ENCODE results near the gene VSIG4. TPM values are rescaled to one million over a fixed set of nuclear protein-coding genes. Genes with fewer than 3 reads are reported as not detected.
"Not testable (repeated sequence)": the region's sequence is repeated elsewhere in the genome, so short reads cannot be mapped to it uniquely, and the experiment has no call there.

VSIG4 gene
- total and polyA plus RNA-seq, 11 donors: 4.7 to 162 (median 27.5) TPM

DNA sequence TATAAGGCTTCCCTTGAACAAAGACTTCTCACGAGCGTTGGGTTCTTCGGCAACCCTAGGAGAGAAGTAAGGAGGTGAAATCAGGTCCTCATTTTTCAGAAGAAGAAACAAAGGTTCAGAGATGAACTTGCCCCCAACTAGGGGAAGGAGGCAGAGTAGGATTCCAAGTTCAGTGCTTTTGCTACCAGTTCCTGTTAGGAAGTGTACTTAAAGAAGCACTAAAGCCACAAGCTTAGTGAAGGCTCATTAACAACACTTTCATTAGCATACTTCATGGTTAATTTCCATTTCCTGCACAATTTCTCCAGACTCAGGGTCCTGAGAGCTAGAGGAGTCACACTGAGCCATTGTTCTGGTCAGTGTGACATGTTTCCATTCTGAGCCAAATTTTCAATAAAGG, 52.1 kb downstream of the VSIG4 start:
- intact Hi-C loops (cut with DNase I): loop anchor here in 9 of 10 donors (1.0 to 10.0 kb wide), 6 partner anchors 243 to 409 kb away; no protein-coding TSS in a partner anchor

DNA sequence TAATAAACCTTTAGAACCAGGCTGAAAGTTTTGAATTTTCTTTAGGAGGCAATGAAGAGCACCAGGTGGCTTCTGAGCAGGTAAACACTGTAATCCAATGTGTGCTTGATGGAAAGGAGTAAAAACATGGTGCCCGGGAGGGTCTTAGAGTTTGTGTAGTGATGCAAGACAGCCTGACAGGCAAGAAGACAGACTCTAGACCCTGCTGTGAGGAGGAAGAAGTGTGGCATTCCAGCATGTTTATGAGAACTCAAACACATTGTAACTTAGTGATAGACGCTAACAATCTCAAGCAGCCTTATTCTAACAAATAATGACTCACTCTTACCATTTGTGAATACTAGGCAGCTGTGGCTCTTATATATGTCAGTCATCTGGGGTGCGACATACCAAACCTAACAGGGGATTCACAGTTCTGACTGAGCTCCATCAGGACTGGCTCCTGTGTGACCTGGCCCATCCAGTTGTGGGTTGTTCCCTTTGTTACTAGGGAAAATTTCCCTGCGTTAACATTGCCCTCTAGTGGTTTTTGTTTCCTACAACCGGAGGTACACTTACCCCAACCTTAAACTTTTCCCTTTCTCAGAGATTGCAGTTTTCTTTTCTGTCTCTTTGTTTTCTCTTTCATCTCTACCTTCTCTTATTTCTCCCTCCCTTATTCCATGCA, 53.8 kb downstream of the VSIG4 start:
- H3K36me3 ChIP-seq: no peaks in the 10 kb centered on the region
- no peak for TF ChIP-seq POLR2A (IDR thresholded peaks at IDR 0.05)
- TF ChIP-seq, protein P1, sequence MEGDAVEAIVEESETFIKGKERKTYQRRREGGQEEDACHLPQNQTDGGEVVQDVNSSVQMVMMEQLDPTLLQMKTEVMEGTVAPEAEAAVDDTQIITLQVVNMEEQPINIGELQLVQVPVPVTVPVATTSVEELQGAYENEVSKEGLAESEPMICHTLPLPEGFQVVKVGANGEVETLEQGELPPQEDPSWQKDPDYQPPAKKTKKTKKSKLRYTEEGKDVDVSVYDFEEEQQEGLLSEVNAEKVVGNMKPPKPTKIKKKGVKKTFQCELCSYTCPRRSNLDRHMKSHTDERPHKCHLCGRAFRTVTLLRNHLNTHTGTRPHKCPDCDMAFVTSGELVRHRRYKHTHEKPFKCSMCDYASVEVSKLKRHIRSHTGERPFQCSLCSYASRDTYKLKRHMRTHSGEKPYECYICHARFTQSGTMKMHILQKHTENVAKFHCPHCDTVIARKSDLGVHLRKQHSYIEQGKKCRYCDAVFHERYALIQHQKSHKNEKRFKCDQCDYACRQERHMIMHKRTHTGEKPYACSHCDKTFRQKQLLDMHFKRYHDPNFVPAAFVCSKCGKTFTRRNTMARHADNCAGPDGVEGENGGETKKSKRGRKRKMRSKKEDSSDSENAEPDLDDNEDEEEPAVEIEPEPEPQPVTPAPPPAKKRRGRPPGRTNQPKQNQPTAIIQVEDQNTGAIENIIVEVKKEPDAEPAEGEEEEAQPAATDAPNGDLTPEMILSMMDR (IDR thresholded peaks at IDR 0.05): peak; percentile 38 to 68 (median 58)
- DNase-seq (peak in 2 of 5 donors; percentile 19 to 26), ATAC-seq (peak; percentile 58 to 85 (median 82))
- H3K4me1 ChIP-seq: peaks cover 0 to 24% (median 0%) of the 10 kb centered on the region in 12 donors
- no peak overlapping the region for H3K4me3 ChIP-seq
- H3K27me3 ChIP-seq: peaks cover 0 to 16% (median 0%) of the 10 kb centered on the region in 9 donors
- 27 to 31% (median 28%) methylated on average over 5 of the region's 5 CpGs for WGBS, 4 donors
- intact Hi-C loops (cut with DNase I): loop anchor here (1.0 to 10.0 kb wide), 6 partner anchors 241 to 404 kb away; no protein-coding TSS in a partner anchor
- H3K27ac ChIP-seq: no peak overlapping the region
- H3K9me3 ChIP-seq: no peaks in the 10 kb centered on the region

More for the DNA sequence above, 52.1 kb downstream of the VSIG4 start:
- 49 to 67% (median 55%) methylated on average over 3 of the region's 3 CpGs for WGBS, 4 donors
- Histone ChIP-seq H3K9me3 (no peaks in the 10 kb centered on the region), H3K27ac (peak overlapping the region in 1 of 12 donors; percentile 34), H3K4me1 (peaks cover 0 to 24% (median 0%) of the 10 kb centered on the region in 12 donors), H3K27me3 (peaks cover 0 to 6% (median 0%) of the 10 kb centered on the region in 9 donors), H3K4me3 (no peak overlapping the region), H3K36me3 (no peaks in the 10 kb centered on the region)
- no peak for ATAC-seq
- no peak for DNase-seq
- no peak for TF ChIP-seq POLR2A (IDR thresholded peaks at IDR 0.05)
- TF ChIP-seq, protein P1 (IDR thresholded peaks at IDR 0.05): no peak

GRCh38 chrX:65985211-65985610, 54.7 kb downstream of the VSIG4 start:
- DNase-seq: no peak
- Histone ChIP-seq H3K9me3 (no peaks in the 10 kb centered on the region), H3K4me3 (no peak overlapping the region), H3K27me3 (peaks cover 0 to 21% (median 0%) of the 10 kb centered on the region in 9 donors), H3K27ac (no peak overlapping the region), H3K4me1 (peaks cover 0 to 24% (median 0%) of the 10 kb centered on the region in 12 donors), H3K36me3 (no peaks in the 10 kb centered on the region)
- 89 to 98% (median 96%) methylated on average over 3 of the region's 3 CpGs for WGBS, 4 donors
- ATAC-seq: no peak
- TF ChIP-seq POLR2A (IDR thresholded peaks at IDR 0.05): no peak
- TF ChIP-seq, protein P1 (IDR thresholded peaks at IDR 0.05): no peak
- intact Hi-C loops (cut with DNase I): loop anchor here in 5 of 10 donors (1.0 to 10.0 kb wide), 5 partner anchors 240 to 403 kb away; no protein-coding TSS in a partner anchor

GRCh38 chrX:65977161-65977560, 62.7 kb downstream of the VSIG4 start:
- H3K27ac ChIP-seq; DNase-seq; H3K36me3 ChIP-seq; ATAC-seq; H3K9me3 ChIP-seq; H3K4me3 ChIP-seq; H3K4me1 ChIP-seq; intact Hi-C loops (cut with DNase I): not testable (repeated sequence)
- H3K27me3 ChIP-seq: peaks cover 0 to 66% (median 0%) of the 10 kb centered on the region in 9 donors
- WGBS, 4 donors: 69 to 86% (median 79%) methylated on average over 1 of the region's 1 CpG
